DND-41 (cell line): ENCODE results near the gene BMP2K.

ENCODE experiments used
- ATAC-seq: fragments of 200-7000 bp; cut with Tn5 transposase; 3 replicates; pipeline ENCODE4 v1.9.1; 2021; ENCODE audit warnings: low read depth; ENCODE audit not compliant: insufficient read depth
- DNase-seq: peaks from one replicate; pipeline ENCODE4 v3.0.0-alpha.2; 2020
- H2AFZ ChIP-seq: 2 replicates; pipeline ENCODE4 v1.6.0; 2012; ENCODE audit warnings: low read depth, low read length
- H3K27ac ChIP-seq: 2 replicates; pipeline ENCODE4 v1.5.1; 2012; ENCODE audit warnings: low read length, inconsistent platforms
- H3K27me3 ChIP-seq: fragments of 200-600 bp; sonication (generic); 2 replicates; pipeline ENCODE4 v1.6.0; 2012; ENCODE audit warnings: low read length, mild to moderate bottlenecking, inconsistent platforms; ENCODE audit not compliant: insufficient read depth, poor library complexity
- H3K36me3 ChIP-seq: 2 replicates; pipeline ENCODE4 v1.5.1; 2012; ENCODE audit warnings: low read length, inconsistent platforms; ENCODE audit not compliant: insufficient read depth
- H3K4me1 ChIP-seq: 2 replicates; pipeline ENCODE4 v1.5.1; 2012; ENCODE audit warnings: mild to moderate bottlenecking, low read length; ENCODE audit not compliant: insufficient read depth
- H3K4me2 ChIP-seq: 2 replicates; pipeline ENCODE4 v1.6.0; 2012; ENCODE audit warnings: mild to moderate bottlenecking, moderate library complexity, low read length, inconsistent platforms; ENCODE audit not compliant: insufficient read depth
- H3K4me3 ChIP-seq, 2 experiments: fragments of 200-600 bp in 1 of 2; shearing (Covaris generic) in 1 of 2; 2 replicates each; pipeline ENCODE4 v1.5.1; 2012 to 2016; ENCODE audit warnings: inconsistent platforms in 2 of 2, low read length in 2 of 2, mild to moderate bottlenecking in 2 of 2, low read depth in 1 of 2, moderate library complexity in 1 of 2
- H3K79me2 ChIP-seq: 2 replicates; pipeline ENCODE4 v1.6.0; 2012; ENCODE audit warnings: low read length, inconsistent platforms; ENCODE audit not compliant: insufficient read depth
- H3K9ac ChIP-seq: 2 replicates; pipeline ENCODE4 v1.6.0; 2012; ENCODE audit warnings: low read depth, mild to moderate bottlenecking, inconsistent platforms, low read length, moderate library complexity
- H3K9me3 ChIP-seq: 2 replicates; pipeline ENCODE4 v1.5.1; 2012; ENCODE audit warnings: low read length, moderate library complexity, mild to moderate bottlenecking, inconsistent platforms; ENCODE audit not compliant: insufficient read depth, severe bottlenecking
- H4K20me1 ChIP-seq: 2 replicates; pipeline ENCODE4 v1.6.0; 2012; ENCODE audit warnings: low read length; ENCODE audit not compliant: insufficient read depth
- CTCF ChIP-seq: IDR thresholded peaks from 2 replicates; pipeline ENCODE4 v1.5.1; 2012; ENCODE audit warnings: borderline replicate concordance, low read length, moderate library complexity, mild to moderate bottlenecking; ENCODE audit not compliant: poor library complexity, severe bottlenecking; ENCODE audit errors: extremely low read depth
- EZH2 ChIP-seq: IDR thresholded peaks from 3 replicates; pipeline ENCODE4 v1.6.1; 2012; ENCODE audit warnings: borderline replicate concordance, low read depth, mild to moderate bottlenecking, moderate library complexity, low read length, inconsistent platforms; ENCODE audit not compliant: severe bottlenecking

The BMP2K gene

GRCh38 chr4:78938474-78938867 is 162.3 kb downstream of the BMP2K start:
- peak overlapping the region; percentile 70; the same call in 1 of the 2 replicates for H3K27ac ChIP-seq
- H3K4me1 ChIP-seq: peaks cover 46% of the 10 kb centered on the region
- peaks cover 12% of the 10 kb centered on the region for H3K36me3 ChIP-seq
- peak overlapping the region; percentile 54 to 99 for H3K4me3 ChIP-seq
- H2AFZ ChIP-seq: peak overlapping the region; percentile 98
- peaks cover 29% of the 10 kb centered on the region for H3K79me2 ChIP-seq
- ATAC-seq (no peak), DNase-seq (no peak)
- H3K9ac ChIP-seq: peak overlapping the region; percentile 76
- H3K4me2 ChIP-seq: peak overlapping the region; percentile 87
- TF ChIP-seq CTCF: no peak
- TF ChIP-seq EZH2: no peak
- H4K20me1 ChIP-seq: no peaks in the 10 kb centered on the region
- H3K27me3 ChIP-seq: no peaks in the 10 kb centered on the region
- H3K9me3 ChIP-seq: no peaks in the 10 kb centered on the region

GRCh38 chr4:78938868-78939666 is 162.9 kb downstream of the BMP2K start, which contains the start of gene PAQR3:
PAQR3 (minus strand) TSS chr4:78939438; CDS start chr4:78939224, 214 bp downstream.
- H3K4me2 ChIP-seq: peak within 1 kb of the TSS; percentile 87
- ATAC-seq: peak; percentile 94
- no peaks in the 10 kb centered on the region for H4K20me1 ChIP-seq
- DNase-seq: peak; percentile 85
- H3K9ac ChIP-seq: peak within 1 kb of the TSS; percentile 76
- peak within 1 kb of the TSS; percentile 71 for H3K27ac ChIP-seq
- H3K4me1 ChIP-seq: peaks cover 46% of the 10 kb centered on the region
- H3K36me3 ChIP-seq: peaks cover 8% of the 10 kb centered on the region
- no peaks in the 10 kb centered on the region for H3K27me3 ChIP-seq
- TF ChIP-seq CTCF (no peak), EZH2 (no peak)
- H3K79me2 ChIP-seq: peaks cover 29% of the 10 kb centered on the region
- peak within 1 kb of the TSS; percentile 98 for H2AFZ ChIP-seq
- H3K9me3 ChIP-seq: no peaks in the 10 kb centered on the region
- H3K4me3 ChIP-seq: peak within 1 kb of the TSS; percentile 54 to 99

GRCh38 chr4:78939667-78940008 is 163.5 kb downstream of the BMP2K start:
- Histone ChIP-seq H3K27ac (peak overlapping the region; percentile 71), H4K20me1 (no peaks in the 10 kb centered on the region), H3K4me3 (peak overlapping the region; percentile 28 to 99; a peak in 3 of 4 replicates), H3K9ac (peak overlapping the region; percentile 76), H3K4me1 (peaks cover 46% of the 10 kb centered on the region), H3K9me3 (no peaks in the 10 kb centered on the region), H3K79me2 (peaks cover 29% of the 10 kb centered on the region), H3K36me3 (peaks cover 6% of the 10 kb centered on the region), H2AFZ (peak overlapping the region; percentile 98), H3K27me3 (no peaks in the 10 kb centered on the region), H3K4me2 (peak overlapping the region; percentile 87)
- DNase-seq (peak; percentile 29), ATAC-seq (peak; percentile 53)
- no peak for TF ChIP-seq EZH2
- no peak for TF ChIP-seq CTCF
